ENCODE data around the gene SLCO3A1.
"Not testable (repeated sequence)": the region's sequence is repeated elsewhere in the genome, so short reads cannot be mapped to it uniquely, and the experiment has no call there.

Gene SLCO3A1

DNA sequence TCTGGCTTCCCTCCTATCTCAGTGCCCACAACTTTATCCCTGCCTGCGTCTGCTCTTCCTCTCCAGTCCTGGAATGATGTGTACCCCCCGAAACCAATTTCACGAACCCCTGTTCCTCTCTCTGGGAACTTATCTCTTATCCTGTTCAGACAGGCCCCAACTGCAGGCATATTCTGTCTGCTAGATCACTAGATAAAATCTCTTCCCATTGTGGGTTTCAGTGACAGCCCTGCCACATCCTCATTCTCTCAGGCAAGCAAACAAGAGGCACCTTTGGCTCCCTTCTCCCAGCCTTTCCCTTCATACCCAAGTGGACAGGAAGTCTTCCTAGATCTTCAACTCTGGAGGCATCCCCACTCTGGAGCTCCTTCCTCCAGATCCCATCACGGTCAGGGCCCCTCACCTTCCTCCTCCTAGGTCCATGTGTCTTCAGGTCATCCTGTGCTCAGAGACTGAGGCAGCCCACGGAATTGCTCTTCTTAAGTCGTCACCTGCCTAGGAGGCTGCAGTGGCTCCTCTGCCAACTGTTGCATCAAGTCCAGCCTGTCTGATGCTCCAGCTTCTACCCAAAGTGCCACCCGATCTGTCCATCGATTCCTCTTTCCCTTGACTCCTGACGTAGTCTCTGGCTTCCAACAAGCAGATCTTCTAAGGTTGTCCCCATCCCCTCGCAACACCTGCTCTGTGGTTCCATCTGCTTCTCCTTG is 190.8 kb downstream of the SLCO3A1 start:
- FAIRE-seq = no peak

DNA sequence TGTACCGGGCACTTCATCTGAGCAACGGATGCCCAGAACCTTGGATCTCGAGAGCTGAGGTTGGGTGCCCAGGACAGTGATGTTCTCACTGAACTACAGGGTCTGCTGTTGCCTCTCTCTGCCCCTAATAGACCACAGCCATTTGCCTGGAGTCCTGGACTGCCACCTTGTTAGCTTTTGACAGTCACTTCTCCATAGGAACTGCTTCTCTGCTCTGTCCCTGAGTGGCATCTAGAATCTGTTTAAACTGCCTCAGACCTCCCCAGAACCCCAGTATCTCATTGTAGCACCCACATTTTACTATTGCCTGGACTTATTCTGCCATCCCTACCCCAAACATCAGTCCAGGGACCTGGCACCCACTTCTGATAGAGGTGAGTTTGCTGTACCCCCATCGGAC is 194.4 kb downstream of the SLCO3A1 start:
- FAIRE-seq = no peak

DNA sequence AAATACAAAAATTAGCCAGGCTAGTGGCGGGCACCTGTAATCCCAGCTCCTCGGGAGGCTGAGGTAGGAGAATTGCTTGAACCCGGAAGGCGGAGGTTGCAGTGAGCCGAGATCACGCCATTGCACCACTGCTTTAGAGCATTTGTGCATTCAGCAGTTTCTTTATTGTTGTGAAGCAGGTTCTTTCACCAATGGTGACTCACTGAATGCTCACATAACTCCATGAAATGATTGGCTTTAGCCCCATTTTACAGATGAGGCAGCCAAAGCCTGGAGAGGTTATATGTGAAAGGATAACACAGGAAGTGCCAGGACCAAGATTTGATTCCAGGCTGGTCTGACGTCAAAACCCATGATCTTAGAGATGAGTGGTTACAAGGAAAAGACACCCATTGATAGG is 195.2 kb downstream of the SLCO3A1 start:
- no peak for FAIRE-seq

DNA sequence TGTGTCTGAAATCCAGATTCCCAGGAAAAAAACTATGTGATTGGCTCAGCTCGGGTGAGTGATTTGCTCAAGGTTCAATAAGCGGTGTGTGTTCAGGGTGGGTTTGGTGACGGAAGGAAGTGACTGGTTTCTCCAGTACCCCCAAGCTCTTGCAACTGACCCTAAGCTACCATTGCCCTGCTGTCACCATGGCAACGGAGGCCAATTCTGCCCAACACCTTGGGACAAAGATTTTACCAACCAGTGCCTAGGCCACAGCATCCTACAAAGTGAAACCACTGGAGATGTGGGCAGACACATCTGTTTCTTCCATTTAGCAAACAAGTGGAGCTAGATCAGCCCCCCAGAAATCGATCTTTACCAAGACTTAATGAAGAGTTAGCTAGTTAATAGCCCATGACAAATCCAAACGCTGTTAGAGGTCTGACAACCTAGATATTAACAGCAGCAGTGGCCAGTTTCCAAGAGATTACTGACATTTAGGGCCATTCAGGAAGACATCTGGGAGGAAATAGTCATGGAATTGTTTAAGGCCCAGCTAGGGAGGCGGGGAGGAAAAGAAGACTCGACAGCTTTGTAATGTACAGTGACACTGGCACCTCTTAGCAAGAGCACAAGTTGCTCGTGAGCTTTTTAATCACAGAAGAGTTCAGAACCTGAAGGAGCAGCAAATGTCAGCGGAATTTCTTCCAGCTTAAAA is 195.9 kb downstream of the SLCO3A1 start:
- no peak for FAIRE-seq

DNA sequence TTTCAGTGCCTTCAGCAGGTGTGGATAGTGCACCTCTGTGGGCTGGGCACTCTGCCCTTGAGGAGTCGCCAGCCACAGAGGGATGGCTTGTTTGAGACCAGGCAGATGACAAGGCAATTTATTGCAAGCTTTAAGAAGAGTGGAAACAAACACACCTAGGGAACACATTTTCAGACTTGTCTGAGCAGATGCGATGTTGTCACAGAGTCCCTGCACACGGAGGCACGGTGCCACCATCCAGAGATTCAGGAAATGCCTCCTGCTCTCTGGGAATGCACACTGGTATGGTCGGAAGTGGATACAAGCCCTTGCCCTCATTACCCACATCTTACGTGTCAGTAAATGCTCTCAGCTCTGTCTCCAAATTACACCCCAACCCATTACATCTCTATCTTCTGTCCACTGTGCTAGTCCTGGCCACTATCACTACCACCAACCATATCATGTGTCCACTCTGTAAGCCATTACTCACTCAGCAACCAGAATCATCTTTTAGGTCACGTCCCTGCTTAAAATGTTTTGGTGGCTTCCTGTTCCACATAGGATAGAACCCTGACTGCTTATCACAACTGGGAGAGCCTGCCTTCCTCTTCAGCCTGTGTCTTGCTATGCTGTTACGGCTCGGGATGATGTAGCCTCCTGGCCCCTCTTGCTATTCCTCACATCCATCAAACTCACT is 196.9 kb downstream of the SLCO3A1 start:
- no peak for FAIRE-seq

DNA sequence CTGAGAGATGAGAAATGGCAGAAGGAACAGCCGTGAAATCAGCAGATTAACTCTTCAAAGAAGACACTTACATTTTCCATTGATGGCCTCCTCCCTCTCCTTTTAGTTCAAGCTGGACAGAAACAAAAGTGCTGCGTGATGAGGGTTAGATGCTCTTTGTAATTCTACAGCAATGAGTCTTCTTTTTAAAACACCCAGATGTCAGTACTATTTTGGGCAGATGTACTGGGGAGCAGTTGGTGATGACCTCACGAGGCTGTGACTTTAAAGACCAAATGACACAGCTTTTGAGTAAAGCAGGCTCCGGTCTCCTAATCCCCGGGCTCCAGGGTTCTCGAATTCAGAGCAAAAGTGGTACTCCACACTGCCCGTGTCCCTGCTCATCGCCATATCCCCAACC is 198.2 kb downstream of the SLCO3A1 start:
- no peak for FAIRE-seq

DNA sequence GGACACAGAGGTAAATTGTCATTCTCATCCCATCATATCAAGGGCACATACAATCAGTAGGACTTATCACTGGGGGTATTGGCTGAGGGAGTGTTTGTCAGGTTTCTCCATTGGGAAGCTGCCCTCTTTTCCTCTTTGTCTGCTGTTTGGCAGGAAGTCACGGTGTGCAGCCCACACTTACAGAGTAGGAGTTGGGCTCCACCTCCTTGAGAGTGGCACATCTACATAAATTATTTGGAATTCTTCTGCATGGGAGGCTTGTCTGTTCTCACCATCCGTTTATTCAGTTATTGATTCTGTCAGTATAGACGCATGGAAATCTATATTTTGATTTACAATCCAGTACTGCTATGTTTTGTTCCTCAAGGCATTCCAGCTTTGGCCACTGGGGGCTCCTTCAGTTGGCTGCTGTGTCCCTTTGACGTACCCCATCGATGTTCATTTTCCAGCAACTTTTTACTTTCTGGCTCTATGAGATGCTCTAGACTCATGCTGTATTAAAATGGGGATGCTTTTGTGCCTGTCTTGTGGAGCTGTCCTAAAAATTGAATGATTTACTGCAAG is 200.3 kb downstream of the SLCO3A1 start:
- FAIRE-seq = no peak

DNA sequence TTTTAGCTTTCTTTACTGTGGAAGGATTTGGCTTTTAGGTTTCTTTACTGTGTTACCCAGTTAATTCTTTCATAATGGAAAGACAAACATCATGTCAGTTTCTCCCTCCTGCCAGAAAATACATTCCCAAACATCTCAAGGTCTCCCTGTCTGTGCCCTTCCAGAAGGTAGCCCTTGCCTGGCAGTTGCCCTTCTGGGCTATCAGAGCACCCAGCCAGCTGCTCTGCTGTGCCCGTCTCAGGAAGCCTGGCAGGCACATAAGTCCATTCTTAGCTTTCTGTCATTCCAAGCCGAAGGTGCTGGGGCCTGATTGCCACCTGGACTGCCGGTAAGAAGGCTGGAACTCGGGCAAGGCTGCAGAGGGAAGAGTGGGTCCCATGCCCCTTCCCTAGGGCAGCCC is 203.4 kb downstream of the SLCO3A1 start:
- no peak for FAIRE-seq

DNA sequence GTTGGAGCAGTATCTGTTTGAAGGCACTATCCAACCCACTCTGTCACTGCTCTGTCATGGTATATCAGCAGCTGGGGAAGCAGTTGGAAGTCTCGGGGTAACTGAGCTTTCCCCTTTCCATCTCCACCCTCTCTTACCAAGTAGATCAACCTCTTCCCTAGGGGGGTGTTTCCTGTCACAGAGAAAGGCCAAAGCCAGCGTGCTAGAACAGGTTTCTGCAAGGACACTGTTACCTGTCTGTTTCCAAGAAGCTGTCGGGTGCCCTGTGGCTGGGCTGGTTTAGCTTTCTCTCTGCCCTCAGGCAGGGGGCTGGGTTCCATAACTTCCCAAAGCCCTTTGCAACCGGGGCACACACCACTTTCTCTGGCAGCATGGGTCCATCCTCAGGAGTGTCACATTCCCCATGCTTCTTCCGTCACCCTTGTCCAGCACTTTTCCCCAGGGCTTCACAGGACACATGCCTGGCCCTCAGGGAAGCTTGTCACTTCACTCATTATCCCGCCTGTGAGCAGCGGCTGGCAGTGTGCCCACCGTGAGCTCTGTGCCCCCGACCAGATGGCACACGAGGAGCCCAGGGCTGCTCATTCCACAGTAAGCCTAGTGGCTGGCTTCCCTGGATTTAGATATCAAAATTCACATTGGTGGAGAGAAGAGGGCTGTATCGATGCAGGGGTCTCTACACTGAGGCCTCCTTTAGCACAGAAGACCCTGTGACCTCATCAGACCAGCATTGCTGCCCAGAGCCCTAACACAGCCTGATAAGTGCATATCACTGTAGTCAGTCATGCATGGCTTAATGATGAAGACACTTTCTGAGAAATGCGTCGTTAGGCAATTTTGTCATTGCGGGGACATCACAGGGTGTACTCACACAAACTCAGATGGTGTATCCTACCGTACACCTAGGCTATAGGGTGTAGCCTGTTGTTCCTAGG is 205.8 kb downstream of the SLCO3A1 start:
- no peak for FAIRE-seq

DNA sequence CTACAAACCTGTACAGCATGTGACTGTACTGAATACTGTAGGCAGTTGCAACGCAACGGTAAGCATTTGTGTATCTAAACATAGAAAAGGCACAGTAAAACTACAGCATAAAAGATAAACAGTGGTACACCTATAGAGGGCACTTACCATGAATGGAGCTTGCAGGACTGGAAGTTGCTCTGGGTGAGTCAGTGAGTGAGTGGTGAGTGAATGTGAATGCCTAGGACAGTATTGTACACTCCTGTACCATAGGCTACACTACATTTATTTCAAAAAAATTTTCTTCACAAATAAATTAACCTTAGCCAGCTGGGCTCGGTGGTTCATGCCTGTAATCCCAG is 206.4 kb downstream of the SLCO3A1 start:
- FAIRE-seq = not testable (repeated sequence)

DNA sequence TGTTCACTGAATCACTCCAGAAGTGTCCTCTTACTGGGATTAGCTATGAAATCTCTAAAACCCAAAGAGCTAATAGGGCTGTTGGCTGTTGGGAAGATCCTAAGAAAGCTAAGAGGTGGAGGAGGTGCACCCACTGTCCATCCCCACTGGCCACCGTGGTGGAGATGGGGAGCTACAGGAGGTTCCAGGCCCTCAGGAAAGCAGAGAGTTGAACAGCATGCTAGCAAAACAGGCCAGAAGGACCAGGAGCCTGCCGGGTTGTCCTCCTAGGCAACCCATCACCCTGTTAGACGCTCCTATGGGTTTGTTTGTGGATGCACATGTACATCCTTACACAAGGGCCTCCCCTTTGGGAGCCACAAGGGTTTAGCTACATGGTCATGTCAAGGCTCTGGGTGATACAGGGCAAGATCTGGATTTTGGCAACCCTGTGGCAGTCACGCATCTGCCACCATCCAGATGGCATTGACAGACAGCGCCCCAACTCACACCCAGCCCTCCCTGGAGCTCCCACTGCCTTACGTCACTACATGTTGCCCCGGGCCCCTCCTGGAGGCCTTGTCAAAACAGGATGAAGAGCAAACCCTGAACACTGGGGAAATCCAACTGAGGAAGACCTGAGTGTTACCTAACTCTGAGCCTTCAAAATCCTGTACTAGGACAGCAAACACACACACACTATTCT is 208.1 kb downstream of the SLCO3A1 start:
- no peak for FAIRE-seq

DNA sequence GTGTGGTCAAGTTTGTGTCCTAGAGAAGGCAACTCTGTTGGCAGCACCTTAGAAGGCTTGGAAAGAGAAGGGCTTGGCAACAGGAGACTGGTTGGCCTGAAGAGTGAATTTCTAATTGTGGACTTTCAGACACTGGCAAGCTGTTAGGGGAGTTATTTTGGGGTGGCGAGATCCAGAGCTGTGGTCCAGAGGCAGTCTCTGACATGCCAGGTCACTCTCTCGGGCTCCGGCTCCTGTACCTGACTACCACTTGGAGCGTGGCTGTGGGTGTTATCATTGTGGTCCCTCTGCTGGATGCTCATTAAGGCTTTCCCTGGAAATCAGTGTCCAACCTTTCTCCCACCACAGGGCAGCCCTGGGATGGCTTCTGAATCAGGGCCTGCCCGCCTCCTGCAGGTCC is 209.0 kb downstream of the SLCO3A1 start:
- no peak for FAIRE-seq

DNA sequence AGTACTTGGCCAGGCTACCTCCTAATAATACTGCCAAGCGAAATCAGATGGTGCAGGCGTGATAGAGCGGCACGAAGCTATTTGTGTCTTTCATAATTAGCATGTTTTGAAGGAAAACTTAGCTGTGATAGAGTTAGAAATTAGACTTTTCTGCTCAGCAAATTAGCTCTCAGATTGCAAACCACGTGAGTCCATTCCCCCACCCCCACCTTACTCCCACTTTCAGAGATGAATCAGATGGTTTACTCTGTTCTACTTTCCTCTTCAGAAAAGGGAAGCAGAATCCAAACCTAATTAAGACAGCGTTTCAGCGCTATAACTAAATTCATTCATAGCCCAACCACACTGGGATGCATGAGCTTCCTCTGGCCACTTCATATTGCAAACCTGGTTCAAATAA is 214.6 kb downstream of the SLCO3A1 start:
- FAIRE-seq = no peak

DNA sequence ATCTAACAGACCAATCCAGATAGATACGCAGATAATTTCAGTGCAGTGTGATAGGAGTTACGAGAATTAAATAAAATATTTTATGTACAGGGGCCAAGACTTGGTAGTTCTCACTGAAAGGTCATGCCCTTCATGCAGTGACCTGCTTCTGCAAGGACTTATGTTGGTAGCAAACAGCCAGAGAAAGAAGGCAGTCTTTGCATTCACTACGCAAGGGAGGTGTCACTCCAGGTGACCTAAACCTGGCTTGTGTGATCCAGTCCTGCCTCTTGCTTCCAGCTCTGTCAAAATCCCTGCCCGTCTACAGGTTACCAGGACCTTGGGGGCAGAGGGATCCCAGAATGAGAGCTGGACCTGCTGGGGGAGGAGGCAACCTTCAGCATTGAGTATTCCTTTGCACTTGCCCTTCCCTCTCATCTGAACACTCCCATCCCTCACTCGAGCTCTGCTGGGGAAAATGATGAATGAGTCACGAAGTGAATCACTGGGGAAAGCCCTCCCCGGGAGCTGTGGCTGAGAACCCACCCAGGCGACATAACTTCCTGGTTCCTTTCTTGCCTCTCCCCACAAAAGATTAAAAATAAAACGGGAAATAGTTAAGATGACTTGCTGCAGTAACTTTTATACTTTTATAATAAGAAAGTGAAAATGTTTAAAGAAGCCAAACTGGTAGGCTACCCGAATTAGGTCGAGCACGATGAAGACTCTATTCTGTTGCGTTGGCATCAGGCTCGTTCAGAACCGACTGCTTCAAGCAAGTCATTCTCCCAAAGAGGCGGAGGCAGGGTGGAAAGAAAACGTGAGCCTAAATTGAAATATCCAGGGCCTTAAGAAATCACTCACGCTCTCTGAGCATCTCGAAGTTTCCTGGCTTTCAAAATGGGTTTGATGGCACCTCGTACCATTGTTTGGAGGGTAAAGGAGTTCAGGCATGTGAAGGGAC is 216.1 kb downstream of the SLCO3A1 start:
- no peak for FAIRE-seq

DNA sequence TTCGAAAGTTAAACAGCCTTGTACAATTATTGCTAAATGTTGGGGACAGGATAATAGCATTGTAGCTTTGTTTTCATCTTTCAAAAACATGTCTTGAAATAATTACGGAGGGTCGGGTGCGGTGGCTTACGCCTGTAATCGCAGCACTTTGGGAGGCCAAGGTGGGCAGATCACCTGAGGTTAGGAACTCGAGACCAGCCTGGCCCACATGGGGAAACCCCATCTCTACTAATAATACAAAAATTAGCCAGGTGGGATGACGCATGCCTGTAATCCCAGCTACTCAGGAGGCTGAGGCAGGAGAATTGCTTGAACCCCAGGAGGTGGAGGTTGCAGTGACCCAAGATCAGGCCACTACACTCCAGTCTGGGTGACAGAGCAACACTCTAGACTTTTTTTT is 216.7 kb downstream of the SLCO3A1 start:
- FAIRE-seq = not testable (repeated sequence)

DNA sequence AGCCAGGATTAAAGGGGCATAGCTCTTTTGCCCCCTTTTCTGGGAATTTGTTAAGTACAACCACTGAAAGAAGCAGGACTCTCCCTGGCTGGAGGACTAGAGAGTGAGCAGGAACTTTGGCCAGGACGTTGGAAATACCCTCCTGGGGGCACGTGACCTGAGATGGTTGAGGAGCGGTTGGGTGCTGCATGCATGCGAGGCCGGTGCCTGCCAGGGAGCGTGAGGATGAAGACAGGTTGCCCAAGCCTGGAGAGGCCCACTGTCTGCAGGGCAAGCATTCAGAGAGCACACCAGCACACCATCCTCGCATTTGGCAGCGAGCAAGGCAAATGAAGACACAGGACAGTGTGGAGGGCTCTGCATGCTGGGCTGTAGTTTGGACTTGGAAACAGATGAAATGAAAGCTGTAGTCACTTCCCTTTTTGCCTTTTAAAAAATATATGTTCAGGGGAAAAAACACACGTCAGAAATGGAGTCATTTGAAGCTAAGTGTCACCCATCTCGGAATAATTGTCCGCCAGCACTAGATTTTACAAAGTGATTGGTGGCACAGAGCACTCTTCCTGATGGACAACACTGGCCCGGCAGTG is 217.6 kb downstream of the SLCO3A1 start:
- FAIRE-seq = no peak

DNA sequence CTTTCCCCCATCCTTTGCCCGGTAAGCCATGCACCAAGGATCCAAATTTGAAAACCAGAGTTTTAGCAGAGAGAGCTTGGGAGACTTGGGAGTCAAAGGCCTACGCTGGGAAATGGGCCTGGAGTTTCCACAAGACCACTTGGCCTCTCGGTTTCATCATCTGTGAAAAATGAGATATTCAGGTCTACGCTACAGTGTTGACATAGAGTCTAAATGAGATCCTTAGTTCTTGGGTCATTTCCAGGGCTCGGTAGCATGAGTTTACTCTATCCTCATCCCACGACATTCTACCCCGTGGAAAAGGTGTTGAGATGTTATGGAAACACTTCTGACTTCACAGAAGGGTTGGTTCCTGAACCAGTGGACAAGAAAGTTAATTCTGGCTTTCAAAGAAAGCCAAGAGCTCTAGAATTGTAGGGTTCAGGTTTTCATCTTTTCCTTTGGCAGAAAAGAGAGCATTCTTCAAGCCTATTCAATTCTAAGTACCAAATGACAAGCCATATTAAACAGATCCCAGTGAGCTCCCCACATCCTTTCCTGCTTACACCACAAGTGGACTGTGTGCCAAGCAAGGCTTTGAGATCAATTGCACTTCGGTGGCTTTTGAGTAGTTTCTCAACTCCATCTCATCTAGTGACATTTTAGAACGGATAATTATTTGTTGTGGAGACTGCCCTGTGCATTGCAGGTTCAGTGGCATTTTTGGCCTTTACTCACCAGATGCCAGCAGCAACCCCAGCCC is 219.7 kb downstream of the SLCO3A1 start:
- no peak for FAIRE-seq

DNA sequence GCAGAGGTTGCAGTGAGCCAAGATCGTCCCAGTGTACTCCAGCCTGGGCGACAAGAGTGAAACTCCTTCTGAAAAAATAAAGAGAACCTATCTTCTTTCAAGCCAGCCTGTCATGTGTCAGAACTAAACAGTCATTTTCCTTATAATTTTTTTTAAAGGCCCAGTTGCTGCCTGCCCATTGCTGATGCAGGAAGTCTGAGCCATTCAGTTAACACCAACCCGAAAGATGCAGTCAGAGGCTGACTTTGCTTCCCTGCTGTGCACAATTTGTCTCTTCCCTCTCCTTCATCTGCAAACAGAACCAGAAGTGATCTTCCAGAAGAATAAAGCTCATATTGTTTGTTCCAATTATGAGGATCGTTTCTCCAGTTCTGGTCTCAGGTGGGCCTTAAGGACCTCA is 220.6 kb downstream of the SLCO3A1 start:
- no peak for FAIRE-seq

DNA sequence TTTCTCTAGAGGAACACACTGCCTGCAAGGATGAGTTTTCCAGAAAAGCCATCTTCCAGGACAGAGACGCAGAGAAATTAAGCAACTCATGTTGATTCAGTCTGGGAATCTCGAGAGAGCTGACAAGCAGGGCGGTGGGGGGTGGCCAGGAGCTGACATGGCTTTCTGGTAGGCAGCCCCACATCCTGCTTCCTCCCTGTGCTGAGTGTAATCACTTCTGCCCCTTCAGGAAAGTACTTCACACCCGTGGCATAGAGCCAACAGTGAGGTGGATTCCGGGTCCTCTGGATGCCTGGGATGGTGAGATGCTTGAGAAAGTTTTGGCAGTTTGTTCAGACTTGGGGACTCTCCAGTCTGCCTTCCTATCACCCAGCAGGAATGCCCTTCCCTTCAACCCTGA is 221.1 kb downstream of the SLCO3A1 start:
- FAIRE-seq = no peak

DNA sequence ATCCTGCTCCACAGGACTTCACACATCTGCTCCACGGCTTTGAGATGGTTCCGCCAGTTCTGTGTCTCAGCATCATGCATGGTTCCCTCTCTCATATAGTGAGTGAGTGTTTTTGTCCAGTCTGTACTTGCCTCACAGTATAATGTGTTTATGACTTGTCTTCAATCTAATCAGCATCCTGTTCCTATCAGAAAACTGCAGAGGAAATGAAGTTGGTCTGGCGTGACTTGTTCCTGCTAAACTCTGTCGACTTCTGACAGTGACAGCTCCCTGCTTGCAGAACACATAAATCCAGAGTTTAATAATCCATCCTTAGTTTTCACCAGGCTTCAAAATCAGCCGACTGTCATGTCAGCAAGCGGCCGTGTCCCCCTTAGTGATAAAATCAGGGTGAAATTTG is 222.3 kb downstream of the SLCO3A1 start:
- no peak for FAIRE-seq

Measured in G401.6 (cell line).